ENCODE results near the gene LGI4. TPM values are rescaled to one million over a fixed set of nuclear protein-coding genes. Genes with fewer than 3 reads are reported as not detected.

Gene LGI4
- total and polyA plus RNA-seq, 12 donors: 0.17 to 22.4 (median 1.5) TPM

GRCh38 chr19:35164418-35164817 is 29.6 kb upstream of the LGI4 start:
- Histone ChIP-seq H3K9me3 (replicated peaks in 1 of 3) (peaks cover 0 to 7% (median 0%) of the 10 kb centered on the region in 3 donors), H3K27me3 (no peaks in the 10 kb centered on the region), H3K4me3 (no peak overlapping the region), H3K4me1 (replicated peaks in 1 of 2) (no peaks in the 10 kb centered on the region), H3K27ac (no peak overlapping the region), H3K36me3 (replicated peaks in 1 of 2) (no peaks in the 10 kb centered on the region)
- intact Hi-C loops (cut with DNase I): no loop called here
- no peak for TF ChIP-seq POLR2A (IDR thresholded peaks at IDR 0.05)
- TF ChIP-seq CTCF (IDR thresholded peaks at IDR 0.05): no peak
- DNase-seq: no peak
- whole genome bisulfite sequencing, 4 donors: 42 to 86% (median 63%) methylated on average over 2 of the region's 2 CpGs

- Histone ChIP-seq H3K4me1 (replicated peaks in 1 of 2) (no peaks in the 10 kb centered on the region), H3K4me3 (no peak overlapping the region), H3K9me3 (replicated peaks in 1 of 3) (peaks cover 0 to 7% (median 0%) of the 10 kb centered on the region in 3 donors), H3K36me3 (replicated peaks in 1 of 2) (peaks cover 0 to 4% of the 10 kb centered on the region in 2 donors), H3K27ac (no peak overlapping the region), H3K27me3 (no peaks in the 10 kb centered on the region)
- no peak for DNase-seq
- intact Hi-C loops (cut with DNase I): no loop called here
- no peak for TF ChIP-seq CTCF (IDR thresholded peaks at IDR 0.05)
- TF ChIP-seq POLR2A (IDR thresholded peaks at IDR 0.05): no peak
- WGBS, 4 donors: 78 to 93% (median 86%) methylated on average over 5 to 6 of the region's 6 CpGs
Observed at GRCh38 chr19:35162471-35163326, 27.8 kb upstream of the LGI4 start.

- peaks cover 0 to 7% (median 0%) of the 10 kb centered on the region in 3 donors for H3K9me3 ChIP-seq (replicated peaks in 1 of 3)
- 83 to 95% (median 94%) methylated on average over 2 of the region's 2 CpGs for WGBS, 4 donors
- no peak overlapping the region for H3K27ac ChIP-seq
- no peak for DNase-seq
- intact Hi-C loops (cut with DNase I): no loop called here
- H3K4me1 ChIP-seq (replicated peaks in 1 of 2): no peaks in the 10 kb centered on the region
- no peak for TF ChIP-seq CTCF (IDR thresholded peaks at IDR 0.05)
- TF ChIP-seq POLR2A (IDR thresholded peaks at IDR 0.05): no peak
- H3K36me3 ChIP-seq (replicated peaks in 1 of 2): peaks cover 0 to 10% of the 10 kb centered on the region in 2 donors
- no peak overlapping the region for H3K4me3 ChIP-seq
- H3K27me3 ChIP-seq: no peaks in the 10 kb centered on the region
Observed at GRCh38 chr19:35161434-35161743, 26.5 kb upstream of the LGI4 start.

GRCh38 chr19:35160629-35161433 is 26.0 kb upstream of the LGI4 start:
- intact Hi-C loops (cut with DNase I): no loop called here
- Histone ChIP-seq H3K9me3 (replicated peaks in 1 of 3) (peaks cover 0 to 7% (median 0%) of the 10 kb centered on the region in 3 donors), H3K27me3 (peaks cover under 1% of the 10 kb centered on the region), H3K4me1 (replicated peaks in 1 of 2) (peaks cover 0 to under 1% of the 10 kb centered on the region in 2 donors), H3K27ac (no peak overlapping the region), H3K36me3 (replicated peaks in 1 of 2) (peaks cover 0 to 10% of the 10 kb centered on the region in 2 donors), H3K4me3 (no peak overlapping the region)
- no peak for DNase-seq
- TF ChIP-seq CTCF (IDR thresholded peaks at IDR 0.05) (no peak), POLR2A (IDR thresholded peaks at IDR 0.05) (no peak)
- WGBS, 4 donors: 89 to 93% (median 90%) methylated on average over 9 of the region's 9 CpGs
